Testis (tissue), 2 donors: ENCODE results near the gene C13orf42.

ENCODE experiments used
- POLR2A ChIP-seq: fragments of 450-650 bp; IDR thresholded peaks from one replicate; pipeline ENCODE4 v1.6.1; 2017; ENCODE audit warnings: antibody characterized with exemption, mild to moderate bottlenecking, moderate library complexity
- TF ChIP-seq, protein P1 (sequence below), 3 experiments: fragments of 450-650 bp in 2 of 3; fragments of 200-600 bp in 1 of 3; sonication (generic) in 1 of 3; IDR thresholded peaks; one replicate each; pipeline ENCODE4 v1.5.1; 2016 to 2019; ENCODE audit warnings: antibody characterized with exemption in 3 of 3, mild to moderate bottlenecking in 2 of 3, moderate library complexity in 1 of 3

DNA sequence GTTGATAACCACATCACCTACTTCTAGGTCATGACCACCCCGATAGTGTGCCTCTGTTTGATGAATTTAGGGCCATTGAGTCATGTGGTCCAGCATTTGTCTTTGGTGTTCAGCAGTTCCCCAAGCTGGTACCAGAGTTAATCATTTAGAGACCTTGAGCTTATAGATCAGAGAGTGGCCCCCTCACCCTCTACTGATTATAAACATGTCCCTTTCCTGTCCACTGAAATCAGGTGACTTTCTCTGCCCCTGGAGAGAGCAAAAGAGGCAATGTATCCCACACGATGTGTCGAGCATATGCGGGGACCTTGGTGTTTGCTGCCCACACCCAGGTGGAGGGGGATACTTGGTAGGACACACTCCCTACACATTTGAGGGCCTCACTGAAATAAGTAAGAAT, 46.3 kb downstream of the C13orf42 start:
- TF ChIP-seq, protein P1, sequence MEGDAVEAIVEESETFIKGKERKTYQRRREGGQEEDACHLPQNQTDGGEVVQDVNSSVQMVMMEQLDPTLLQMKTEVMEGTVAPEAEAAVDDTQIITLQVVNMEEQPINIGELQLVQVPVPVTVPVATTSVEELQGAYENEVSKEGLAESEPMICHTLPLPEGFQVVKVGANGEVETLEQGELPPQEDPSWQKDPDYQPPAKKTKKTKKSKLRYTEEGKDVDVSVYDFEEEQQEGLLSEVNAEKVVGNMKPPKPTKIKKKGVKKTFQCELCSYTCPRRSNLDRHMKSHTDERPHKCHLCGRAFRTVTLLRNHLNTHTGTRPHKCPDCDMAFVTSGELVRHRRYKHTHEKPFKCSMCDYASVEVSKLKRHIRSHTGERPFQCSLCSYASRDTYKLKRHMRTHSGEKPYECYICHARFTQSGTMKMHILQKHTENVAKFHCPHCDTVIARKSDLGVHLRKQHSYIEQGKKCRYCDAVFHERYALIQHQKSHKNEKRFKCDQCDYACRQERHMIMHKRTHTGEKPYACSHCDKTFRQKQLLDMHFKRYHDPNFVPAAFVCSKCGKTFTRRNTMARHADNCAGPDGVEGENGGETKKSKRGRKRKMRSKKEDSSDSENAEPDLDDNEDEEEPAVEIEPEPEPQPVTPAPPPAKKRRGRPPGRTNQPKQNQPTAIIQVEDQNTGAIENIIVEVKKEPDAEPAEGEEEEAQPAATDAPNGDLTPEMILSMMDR (IDR thresholded peaks at IDR 0.05), result no peak
- TF ChIP-seq POLR2A, result no peak
